GM23248 (cell line): ENCODE data around the gene NAA25.

Experiments
- EZH2 ChIP-seq: fragments of 200-600 bp; sonication (generic); IDR thresholded peaks from 2 replicates; pipeline ENCODE4 v1.6.1; 2018; ENCODE audit warnings: antibody characterized with exemption, mild to moderate bottlenecking; ENCODE audit not compliant: insufficient read depth, poor library complexity, severe bottlenecking
- EZH2phosphoT487 ChIP-seq: fragments of 200-600 bp; sonication (generic); IDR thresholded peaks from 2 replicates; pipeline ENCODE4 v1.6.1; 2018; ENCODE audit warnings: antibody characterized with exemption, moderate library complexity, mild to moderate bottlenecking, low read depth; ENCODE audit not compliant: insufficient read depth

GRCh38 chr12:112148031-112148513 lies 39.5 kb upstream of the NAA25 start:
- TF ChIP-seq EZH2 (no peak), EZH2phosphoT487 (no peak)
